PC-9 (cell line): ENCODE measurements around the gene RAB25. TPM values are rescaled to one million over a fixed set of nuclear protein-coding genes. Genes with fewer than 3 reads are reported as not detected.

Source experiments
- BruUV-seq: library from RNA; stranded (reverse); fragments of 400-500 nt; replicated peaks from 2 replicates; lab custom pipeline; 2021; lab: Mats Ljungman, UMichigan
- CTCF ChIA-PET: fragments of 300-600 bp; sonication (Branson Sonifier 250); formaldehyde crosslinking; loops from one replicate; lab custom pipeline; 2022; ENCODE audit warnings: antibody characterized with exemption; lab: Charles Lee
- POLR2A ChIA-PET: fragments of 300-600 bp; sonication (Branson Sonifier 250); formaldehyde crosslinking; loops from one replicate; lab custom pipeline; 2022; ENCODE audit warnings: antibody characterized with exemption; ENCODE audit not compliant: unreplicated experiment; lab: Charles Lee
- DNase-seq, 2 experiments: peaks; one replicate each; pipeline versions ENCODE4 v3.0.0 to v3.0.0-alpha.2; 2015 to 2022; ENCODE audit warnings: mixed read lengths in 1 of 2
- H2AFZ ChIP-seq: fragments of 200-600 bp; sonication (generic); 2 replicates; pipeline ENCODE4 v1.8.1; 2017; ENCODE audit warnings: antibody characterized with exemption
- H3F3A ChIP-seq: fragments of 200-600 bp; sonication (generic); 2 replicates; pipeline ENCODE4 v1.8.1; 2017; ENCODE audit warnings: antibody characterized with exemption, mild to moderate bottlenecking, low read depth; ENCODE audit not compliant: insufficient read depth
- H3K27ac ChIP-seq: fragments of 200-600 bp; sonication (generic); 2 replicates; pipeline ENCODE4 v1.6.1; 2016; ENCODE audit warnings: mixed run types
- H3K27me3 ChIP-seq: fragments of 200-600 bp; sonication (generic); 2 replicates; pipeline ENCODE4 v1.6.1; 2016; ENCODE audit warnings: low read depth, mixed run types; ENCODE audit not compliant: insufficient read depth
- H3K36me3 ChIP-seq: fragments of 200-600 bp; sonication (generic); 2 replicates; pipeline ENCODE4 v1.6.1; 2016; ENCODE audit warnings: low read depth, mixed run types
- H3K4me1 ChIP-seq: fragments of 200-600 bp; sonication (generic); replicated peaks from 2 replicates; pipeline ENCODE4 v1.6.1; 2016; ENCODE audit warnings: mixed run types; ENCODE audit not compliant: insufficient read depth
- H3K4me2 ChIP-seq: fragments of 200-600 bp; sonication (generic); 2 replicates; pipeline ENCODE4 v1.6.1; 2017; ENCODE audit warnings: mixed run types
- H3K4me3 ChIP-seq: fragments of 200-600 bp; sonication (generic); 2 replicates; pipeline ENCODE4 v1.6.1; 2016; ENCODE audit warnings: mixed run types
- H3K79me2 ChIP-seq: fragments of 200-600 bp; sonication (generic); 2 replicates; pipeline ENCODE4 v1.6.1; 2017; ENCODE audit warnings: low read depth, mixed run types
- H3K9me2 ChIP-seq: fragments of 200-600 bp; sonication (generic); 2 replicates; pipeline ENCODE4 v1.8.1; 2017; ENCODE audit warnings: mild to moderate bottlenecking; ENCODE audit not compliant: insufficient read depth
- H3K9me3 ChIP-seq: fragments of 200-600 bp; sonication (generic); 2 replicates; pipeline ENCODE4 v1.8.1; 2016; ENCODE audit warnings: low read depth; ENCODE audit not compliant: insufficient read depth
- H4K20me1 ChIP-seq: fragments of 200-600 bp; sonication (generic); 2 replicates; pipeline ENCODE4 v1.8.1; 2017; ENCODE audit not compliant: insufficient read depth
- CTCF ChIP-seq: fragments of 200-600 bp; sonication (generic); conservative IDR thresholded peaks from 2 replicates; pipeline ENCODE4 v1.6.1; 2017; ENCODE audit warnings: mixed run types, antibody characterized with exemption, mild to moderate bottlenecking, moderate library complexity
- EZH2 ChIP-seq: fragments of 200-600 bp; sonication (generic); IDR thresholded peaks from 2 replicates; pipeline ENCODE4 v1.8.0; 2017; ENCODE audit warnings: antibody characterized with exemption, low read depth
- intact Hi-C: fragments of 100-400 bp; cut with micrococcal nuclease; formaldehyde crosslinking; loops from one replicate; pipeline ENCODE4 v1.10.0; 2022; ENCODE audit not compliant: unreplicated experiment
- total RNA-seq: library from RNA; stranded (reverse); gene quantifications from 2 replicates; pipeline ENCODE4 v1.2.3, GENCODE V29; 2021

RAB25 gene
- total RNA-seq, 1 experiment from 2014 or later: 129 TPM

GRCh38 chr1:156086256-156086662 is 25.3 kb downstream of the RAB25 start:
- intact Hi-C loops: no loop called here
- ChIA-PET CTCF (no interaction called here), POLR2A (no interaction called here)
- Histone ChIP-seq H3K27ac (no peak overlapping the region), H3K4me2 (peak overlapping the region; percentile 25; the same call in 1 of the 2 replicates), H3K36me3 (no peaks in the 10 kb centered on the region), H3K4me1 (peaks cover 28% of the 10 kb centered on the region), H3K9me3 (no peaks in the 10 kb centered on the region), H2AFZ (no peak overlapping the region), H3K4me3 (no peak overlapping the region), H3K79me2 (no peaks in the 10 kb centered on the region), H3K27me3 (no peaks in the 10 kb centered on the region), H3F3A (peaks cover 21% of the 10 kb centered on the region; the same call in 1 of the 2 replicates), H4K20me1 (no peaks in the 10 kb centered on the region), H3K9me2 (no peaks in the 10 kb centered on the region)
- TF ChIP-seq EZH2 (no peak), CTCF (0 out of 2 replicates have a peak, but pooled peaks have one; percentile 21)
- peak; percentile 50 to 61 for DNase-seq
- no TSS peak for BruUV-seq

- intact Hi-C loops: loop anchor here (1.0 to 10.0 kb wide), 4 partner anchors 41 to 358 kb away; no protein-coding TSS in a partner anchor
- TF ChIP-seq EZH2: no peak
- no peak for TF ChIP-seq CTCF
- POLR2A ChIA-PET: no interaction called here
- no peaks in the 10 kb centered on the region for H3K79me2 ChIP-seq
- H3K4me3 ChIP-seq: no peak overlapping the region
- no peak overlapping the region for H2AFZ ChIP-seq
- H3K27me3 ChIP-seq: no peaks in the 10 kb centered on the region
- H3K27ac ChIP-seq: no peak overlapping the region
- no peaks in the 10 kb centered on the region for H3K9me3 ChIP-seq
- no peaks in the 10 kb centered on the region for H4K20me1 ChIP-seq
- peaks cover 11% of the 10 kb centered on the region; the same call in 1 of the 2 replicates for H3F3A ChIP-seq
- no peaks in the 10 kb centered on the region for H3K9me2 ChIP-seq
- no peaks in the 10 kb centered on the region for H3K36me3 ChIP-seq
- H3K4me1 ChIP-seq: peaks cover 23% of the 10 kb centered on the region
- CTCF ChIA-PET: interaction anchor here (0.6 to 1.1 kb wide), 2 partner anchors 33 to 56 kb away, joined by 3 to 4 read pairs; no protein-coding TSS in a partner anchor
- no peak overlapping the region for H3K4me2 ChIP-seq
- no peak for DNase-seq
- no TSS peak for BruUV-seq
These were observed 28.7 kb downstream of the RAB25 start for GRCh38 chr1:156089704-156090103.

GRCh38 chr1:156090138-156090839 is 29.3 kb downstream of the RAB25 start:
- H3K4me2 ChIP-seq: 0 out of 2 replicates have a peak overlapping the region, but pooled peaks have one; percentile 7
- ChIA-PET POLR2A (no interaction called here), CTCF (interaction anchor here (0.6 to 1.1 kb wide), 2 partner anchors 32 to 123 kb away, joined by 3 to 6 read pairs; no protein-coding TSS in a partner anchor)
- H3K27me3 ChIP-seq: no peaks in the 10 kb centered on the region
- H2AFZ ChIP-seq: no peak overlapping the region
- no peaks in the 10 kb centered on the region for H3K9me3 ChIP-seq
- TF ChIP-seq CTCF: no peak
- TF ChIP-seq EZH2: no peak
- peaks cover 26% of the 10 kb centered on the region for H3K4me1 ChIP-seq
- intact Hi-C loops: loop anchor here (1.0 to 10.0 kb wide), 4 partner anchors 40 to 357 kb away; no protein-coding TSS in a partner anchor
- H3K4me3 ChIP-seq: no peak overlapping the region
- no peaks in the 10 kb centered on the region for H3K36me3 ChIP-seq
- H3K9me2 ChIP-seq: no peaks in the 10 kb centered on the region
- H4K20me1 ChIP-seq: no peaks in the 10 kb centered on the region
- H3K27ac ChIP-seq: no peak overlapping the region
- H3K79me2 ChIP-seq: no peaks in the 10 kb centered on the region
- DNase-seq: no peak
- peaks cover 10% of the 10 kb centered on the region; the same call in 1 of the 2 replicates for H3F3A ChIP-seq
- no TSS peak for BruUV-seq
